M059J (cell line): Measurements from ENCODE around the gene MTREX. TPM values are rescaled to one million over a fixed set of nuclear protein-coding genes. Genes with fewer than 3 reads are reported as not detected.

Experiments
- DNase-seq: peaks from one replicate; pipeline ENCODE4 v3.0.0-alpha.2; 2012; ENCODE audit warnings: low read depth
- total RNA-seq: library from RNA; depleted of rRNA; stranded (reverse); fragments of >200 nt; shearing (Covaris generic); gene quantifications from 2 replicates; pipeline ENCODE4 v1.2.3, GENCODE V29; 2014; rRNA removed

Gene MTREX
- total RNA-seq, 1 experiment from 2014 or later: 95.2 TPM

- no peak for DNase-seq
Measured at GRCh38 chr5:55471468-55471867, 163.7 kb downstream of the MTREX start.

- no peak for DNase-seq
Measured at GRCh38 chr5:55472642-55473041, 164.9 kb downstream of the MTREX start.

Other genes with a start within 250 kb of the MTREX start
- not detected in 2 replicates for gene GZMA, start 205.3 kb upstream of the MTREX start, total RNA-seq
- 155 and 179 TPM in 2 replicates for gene GPX8, start 147.8 kb upstream of the MTREX start, total RNA-seq
- not detected in 2 replicates for gene CDC20B, start 134.8 kb upstream of the MTREX start, total RNA-seq
- 0.59 TPM in 1 of 2 replicates, not detected in the other for gene MCIDAS, start 80.7 kb upstream of the MTREX start, total RNA-seq
- gene CCNO, start 74.4 kb upstream of the MTREX start, total RNA-seq: 5.1 and 5.5 TPM in 2 replicates
- gene DHX29, start 295 bp upstream of the MTREX start, total RNA-seq: 26.1 and 28.7 TPM in 2 replicates
- gene PLPP1, start 227.0 kb downstream of the MTREX start, total RNA-seq: 68.1 and 90.6 TPM in 2 replicates